Measurements from ENCODE around the gene TRAPPC10. TPM values are rescaled to one million over a fixed set of nuclear protein-coding genes. Genes with fewer than 3 reads are reported as not detected.
A peak's percentile ranks its signal among the peaks of the same experiment; 100 is the strongest.
"Not testable (repeated sequence)": the region's sequence is repeated elsewhere in the genome, so short reads cannot be mapped to it uniquely, and the experiment has no call there.

The TRAPPC10 gene
- total and polyA plus RNA-seq, 5 donors from 2014 or later: 13.5 to 132 (median 17.9) TPM

DNA sequence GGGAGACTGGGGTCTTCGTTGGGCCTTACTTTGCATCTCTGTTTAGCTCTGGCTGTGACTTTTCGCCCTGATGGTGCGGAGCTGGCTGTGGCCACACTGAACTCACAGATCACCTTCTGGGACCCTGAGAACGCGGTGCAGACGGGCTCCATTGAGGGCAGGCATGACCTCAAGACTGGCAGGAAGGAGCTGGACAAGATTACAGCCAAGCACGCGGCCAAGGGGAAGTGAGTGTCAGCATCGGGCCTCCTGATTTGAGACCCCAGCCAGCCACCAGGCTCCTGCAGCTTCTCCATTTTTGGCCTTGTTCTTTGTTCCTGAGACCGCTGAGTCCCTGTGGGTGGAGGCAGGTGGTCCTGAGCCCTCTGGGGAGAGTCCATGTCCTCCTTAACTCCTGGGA lies 110.0 kb downstream of the TRAPPC10 start:
- H3K27me3 Mint-ChIP-seq; H3K27me3 ChIP-seq (ENCODE audit: control insufficient read depth, insufficient read depth, low read length); H3K4me1 Mint-ChIP-seq; H3K4me1 ChIP-seq (ENCODE audit: control insufficient read depth, insufficient read depth, low read length, poor library complexity, severe bottlenecking); H3K27ac Mint-ChIP-seq; H3K36me3 Mint-ChIP-seq; H3K4me3 Mint-ChIP-seq; H3K9me3 ChIP-seq (ENCODE audit: control insufficient read depth in 2 of 2, low read length in 2 of 2); H3K4me3 ChIP-seq (ENCODE audit: low read depth, low read length); DNase-seq; H3K36me3 ChIP-seq (ENCODE audit: control insufficient read depth, insufficient read depth, low read length); ATAC-seq (ENCODE audit: low read depth in 2 of 2); H3K27ac ChIP-seq (ENCODE audit: insufficient read depth, low read length, poor library complexity, severe bottlenecking); H3K9me3 Mint-ChIP-seq: not testable (repeated sequence)

DNA sequence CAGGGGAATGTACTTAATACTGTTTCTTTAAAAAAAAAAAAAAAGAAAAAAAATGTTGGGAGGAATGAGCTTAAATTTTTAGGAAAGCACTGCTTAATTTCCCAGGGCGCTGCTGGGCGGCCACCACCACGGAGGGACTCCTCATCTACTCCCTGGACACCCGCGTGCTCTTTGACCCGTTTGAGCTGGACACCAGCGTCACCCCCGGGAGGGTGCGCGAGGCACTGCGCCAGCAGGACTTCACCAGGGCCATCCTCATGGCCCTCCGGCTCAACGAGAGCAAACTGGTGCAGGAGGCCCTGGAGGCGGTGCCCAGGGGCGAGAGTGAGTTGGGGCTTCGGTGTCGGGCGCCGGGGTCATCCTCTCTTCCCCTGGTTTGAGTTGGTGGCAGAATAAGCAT lies 115.7 kb downstream of the TRAPPC10 start:
- not testable (repeated sequence) for H3K36me3 Mint-ChIP-seq; ATAC-seq (ENCODE audit: low read depth in 2 of 2); H3K36me3 ChIP-seq (ENCODE audit: control insufficient read depth, insufficient read depth, low read length); H3K9me3 ChIP-seq (ENCODE audit: control insufficient read depth in 2 of 2, low read length in 2 of 2); H3K4me3 ChIP-seq (ENCODE audit: low read depth, low read length); H3K27me3 ChIP-seq (ENCODE audit: control insufficient read depth, insufficient read depth, low read length); H3K4me3 Mint-ChIP-seq; H3K9me3 Mint-ChIP-seq; DNase-seq; H3K27ac Mint-ChIP-seq; H3K27me3 Mint-ChIP-seq; H3K4me1 ChIP-seq (ENCODE audit: control insufficient read depth, insufficient read depth, low read length, poor library complexity, severe bottlenecking); H3K4me1 Mint-ChIP-seq; H3K27ac ChIP-seq (ENCODE audit: insufficient read depth, low read length, poor library complexity, severe bottlenecking)

DNA sequence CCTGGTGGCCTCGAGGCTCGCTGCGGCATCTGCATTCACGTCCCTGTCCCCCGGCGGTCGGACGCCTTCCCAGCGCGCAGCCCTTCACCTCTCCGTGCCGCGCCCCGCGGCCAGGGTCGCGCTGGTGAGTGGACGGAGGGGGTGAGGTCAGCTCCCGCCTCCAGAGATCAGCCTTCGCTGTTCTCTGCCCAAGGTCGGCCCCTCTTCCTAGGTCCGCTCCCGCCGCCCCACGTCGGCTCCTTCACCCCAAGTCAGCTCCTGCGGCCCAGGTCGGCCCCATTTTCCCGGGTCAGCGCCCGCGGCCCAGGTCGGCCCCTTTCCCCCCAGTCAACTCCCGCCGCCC lies 121.6 kb downstream of the TRAPPC10 start:
- not testable (repeated sequence) for H3K27ac Mint-ChIP-seq; H3K27me3 ChIP-seq (ENCODE audit: control insufficient read depth, insufficient read depth, low read length); H3K4me1 Mint-ChIP-seq; H3K4me3 ChIP-seq (ENCODE audit: low read depth, low read length); H3K27ac ChIP-seq (ENCODE audit: insufficient read depth, low read length, poor library complexity, severe bottlenecking); H3K36me3 ChIP-seq (ENCODE audit: control insufficient read depth, insufficient read depth, low read length); ATAC-seq (ENCODE audit: low read depth in 2 of 2); H3K9me3 ChIP-seq (ENCODE audit: control insufficient read depth in 2 of 2, low read length in 2 of 2); H3K9me3 Mint-ChIP-seq; DNase-seq; H3K4me1 ChIP-seq (ENCODE audit: control insufficient read depth, insufficient read depth, low read length, poor library complexity, severe bottlenecking); H3K27me3 Mint-ChIP-seq; H3K36me3 Mint-ChIP-seq
- H3K4me3 Mint-ChIP-seq: peak overlapping the region in 1 of 4 donors; percentile 71

DNA sequence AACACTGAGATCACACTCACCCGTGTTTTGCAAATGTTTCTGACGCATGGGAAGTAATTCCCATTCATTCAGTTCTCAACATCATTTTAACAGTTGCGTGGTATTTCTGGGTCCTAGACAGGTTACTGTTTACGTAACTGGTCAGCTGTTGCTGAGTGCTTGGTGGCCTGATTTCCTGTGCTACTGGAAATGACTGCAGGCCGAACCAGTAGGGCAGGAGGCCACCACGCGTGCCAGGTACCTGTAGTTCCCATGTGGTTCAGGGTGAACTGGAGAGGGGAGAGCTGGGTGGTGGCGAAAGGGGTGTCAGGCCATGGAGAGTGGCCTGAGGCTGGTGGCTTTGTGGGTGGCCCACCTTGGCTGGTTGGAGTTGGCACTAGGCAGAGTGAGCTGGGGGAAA lies 122.6 kb downstream of the TRAPPC10 start:
- DNase-seq; H3K27me3 Mint-ChIP-seq; H3K36me3 Mint-ChIP-seq; H3K36me3 ChIP-seq (ENCODE audit: control insufficient read depth, insufficient read depth, low read length); H3K4me3 ChIP-seq (ENCODE audit: low read depth, low read length); H3K27ac Mint-ChIP-seq; H3K4me3 Mint-ChIP-seq; H3K4me1 Mint-ChIP-seq; ATAC-seq (ENCODE audit: low read depth in 2 of 2); H3K9me3 ChIP-seq (ENCODE audit: control insufficient read depth in 2 of 2, low read length in 2 of 2); H3K27ac ChIP-seq (ENCODE audit: insufficient read depth, low read length, poor library complexity, severe bottlenecking); H3K9me3 Mint-ChIP-seq; H3K27me3 ChIP-seq (ENCODE audit: control insufficient read depth, insufficient read depth, low read length); H3K4me1 ChIP-seq (ENCODE audit: control insufficient read depth, insufficient read depth, low read length, poor library complexity, severe bottlenecking): not testable (repeated sequence)

DNA sequence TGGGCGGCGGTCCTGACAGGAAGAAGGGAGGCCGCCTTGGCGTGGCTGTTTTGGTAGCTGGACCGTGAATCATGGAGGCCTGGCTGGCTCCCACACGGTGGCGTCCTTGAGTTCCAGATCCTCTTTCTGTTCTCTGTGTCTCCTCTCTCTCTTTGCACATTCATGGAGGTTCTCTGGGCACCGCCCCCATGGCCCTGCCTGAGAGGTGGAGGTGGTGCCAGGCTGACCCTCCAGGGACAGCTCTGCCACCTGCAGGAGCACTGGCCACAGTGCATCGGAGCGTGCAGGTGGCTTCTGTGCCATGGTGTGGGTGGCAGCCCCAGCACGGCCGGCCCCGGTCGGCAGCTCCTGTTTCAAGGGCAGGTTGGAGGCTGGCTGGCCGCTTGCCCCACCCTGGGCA lies 125.9 kb downstream of the TRAPPC10 start:
- not testable (repeated sequence) for H3K4me1 Mint-ChIP-seq; H3K4me3 Mint-ChIP-seq; H3K27ac ChIP-seq (ENCODE audit: insufficient read depth, low read length, poor library complexity, severe bottlenecking); H3K4me1 ChIP-seq (ENCODE audit: control insufficient read depth, insufficient read depth, low read length, poor library complexity, severe bottlenecking); H3K4me3 ChIP-seq (ENCODE audit: low read depth, low read length); H3K27me3 Mint-ChIP-seq; DNase-seq; H3K9me3 Mint-ChIP-seq; H3K36me3 Mint-ChIP-seq; H3K27ac Mint-ChIP-seq; H3K36me3 ChIP-seq (ENCODE audit: control insufficient read depth, insufficient read depth, low read length); H3K9me3 ChIP-seq (ENCODE audit: control insufficient read depth in 2 of 2, low read length in 2 of 2); H3K27me3 ChIP-seq (ENCODE audit: control insufficient read depth, insufficient read depth, low read length)
- peak; percentile 65 to 70 for ATAC-seq (ENCODE audit: low read depth in 2 of 2)

DNA sequence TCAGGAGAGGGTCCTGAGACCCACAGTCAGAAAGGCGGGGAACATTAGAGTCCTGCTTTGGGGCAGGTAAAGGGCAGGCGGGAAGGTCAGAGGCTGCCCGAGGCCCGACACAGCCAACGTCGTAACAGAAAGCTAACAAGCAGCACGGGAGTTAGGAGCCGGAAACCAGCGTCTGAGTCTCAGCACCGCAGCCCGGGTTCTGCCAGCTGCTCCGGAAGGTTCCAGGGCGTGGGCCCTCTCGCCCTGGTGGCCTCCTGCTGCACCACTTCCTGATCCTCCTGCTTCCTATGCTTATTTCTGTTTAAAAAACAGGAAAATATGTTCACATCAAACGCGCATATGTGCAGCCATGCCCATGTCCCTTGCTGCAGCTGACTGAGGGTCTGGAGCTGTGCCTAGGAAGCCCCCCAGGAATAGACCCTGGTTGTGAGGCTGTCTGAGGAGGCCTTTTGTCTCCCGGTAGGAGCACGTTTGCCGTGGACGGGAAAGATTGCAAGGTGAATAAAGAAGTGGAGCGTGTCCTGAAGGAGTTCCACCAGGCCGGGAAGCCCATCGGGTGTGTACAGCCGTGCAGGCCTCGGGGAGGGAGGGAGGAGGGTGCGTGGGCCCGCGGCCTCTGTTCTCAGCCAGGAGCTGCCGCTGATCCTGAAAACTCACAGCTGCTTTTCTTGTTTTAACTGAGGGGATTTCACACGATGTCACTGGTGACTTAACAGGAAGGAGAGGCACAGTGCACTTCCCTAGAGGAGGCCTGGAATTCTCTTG lies 127.9 kb downstream of the TRAPPC10 start:
- H3K9me3 Mint-ChIP-seq; H3K27ac Mint-ChIP-seq; H3K4me3 Mint-ChIP-seq; H3K27me3 Mint-ChIP-seq; H3K36me3 ChIP-seq (ENCODE audit: control insufficient read depth, insufficient read depth, low read length); H3K9me3 ChIP-seq (ENCODE audit: control insufficient read depth in 2 of 2, low read length in 2 of 2); H3K4me1 ChIP-seq (ENCODE audit: control insufficient read depth, insufficient read depth, low read length, poor library complexity, severe bottlenecking); H3K4me3 ChIP-seq (ENCODE audit: low read depth, low read length); H3K36me3 Mint-ChIP-seq; H3K4me1 Mint-ChIP-seq; H3K27me3 ChIP-seq (ENCODE audit: control insufficient read depth, insufficient read depth, low read length): not testable (repeated sequence)
- DNase-seq: peak in 1 of 3 donors; percentile 3
- ATAC-seq (ENCODE audit: low read depth in 2 of 2): peak; percentile 30 to 47
- H3K27ac ChIP-seq (ENCODE audit: insufficient read depth, low read length, poor library complexity, severe bottlenecking): peak overlapping the region; percentile 23

DNA sequence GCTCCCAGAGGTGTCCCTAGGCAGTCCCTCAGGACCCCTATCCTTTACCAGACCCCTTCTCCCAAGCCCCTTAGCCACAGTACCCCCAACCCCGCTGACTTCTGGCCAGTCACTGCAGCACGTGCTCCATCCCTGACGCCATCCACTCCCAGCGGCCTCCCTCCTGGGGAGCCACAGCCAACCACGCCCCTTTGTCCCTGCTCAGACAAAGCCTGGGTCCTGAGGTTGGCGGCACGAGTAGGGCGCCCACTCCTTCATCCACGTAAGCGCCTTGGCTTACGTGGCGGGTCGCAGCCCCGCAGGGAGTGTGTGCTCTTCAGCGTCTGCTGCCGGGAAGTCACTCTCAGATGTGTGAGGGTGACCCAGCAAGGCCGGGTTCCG lies 128.4 kb downstream of the TRAPPC10 start:
- H3K9me3 Mint-ChIP-seq; H3K36me3 Mint-ChIP-seq; H3K4me1 ChIP-seq (ENCODE audit: control insufficient read depth, insufficient read depth, low read length, poor library complexity, severe bottlenecking); H3K4me3 ChIP-seq (ENCODE audit: low read depth, low read length); H3K27ac ChIP-seq (ENCODE audit: insufficient read depth, low read length, poor library complexity, severe bottlenecking); H3K36me3 ChIP-seq (ENCODE audit: control insufficient read depth, insufficient read depth, low read length); H3K27me3 Mint-ChIP-seq; DNase-seq; H3K4me1 Mint-ChIP-seq; ATAC-seq (ENCODE audit: low read depth in 2 of 2); H3K27ac Mint-ChIP-seq; H3K4me3 Mint-ChIP-seq; H3K27me3 ChIP-seq (ENCODE audit: control insufficient read depth, insufficient read depth, low read length); H3K9me3 ChIP-seq (ENCODE audit: control insufficient read depth in 2 of 2, low read length in 2 of 2): not testable (repeated sequence)

DNA sequence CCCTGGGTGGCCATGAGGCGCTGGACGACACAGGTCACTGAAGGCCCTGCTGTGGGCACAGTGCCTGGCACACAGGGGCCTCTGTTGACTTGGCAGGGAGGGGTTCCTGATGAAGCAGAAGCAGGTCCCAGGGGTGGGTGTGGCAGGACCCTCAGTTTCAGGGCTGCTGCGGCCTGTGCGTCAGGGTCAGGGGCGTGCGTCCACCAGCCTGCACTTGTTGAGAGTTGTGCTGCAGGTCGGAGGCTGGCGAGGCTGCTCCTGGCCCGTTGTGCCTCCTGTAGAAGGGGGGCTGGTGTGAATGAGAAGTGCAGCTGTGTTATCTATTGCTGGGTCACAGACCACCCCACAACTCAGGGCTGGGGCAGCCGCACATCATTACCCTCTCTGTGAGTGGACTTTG lies 130.4 kb downstream of the TRAPPC10 start:
- H3K36me3 Mint-ChIP-seq; H3K9me3 ChIP-seq (ENCODE audit: control insufficient read depth in 2 of 2, low read length in 2 of 2); H3K4me1 Mint-ChIP-seq; H3K4me1 ChIP-seq (ENCODE audit: control insufficient read depth, insufficient read depth, low read length, poor library complexity, severe bottlenecking); H3K9me3 Mint-ChIP-seq; H3K36me3 ChIP-seq (ENCODE audit: control insufficient read depth, insufficient read depth, low read length); H3K4me3 ChIP-seq (ENCODE audit: low read depth, low read length); H3K27me3 Mint-ChIP-seq; H3K27ac Mint-ChIP-seq; H3K4me3 Mint-ChIP-seq; ATAC-seq (ENCODE audit: low read depth in 2 of 2); H3K27me3 ChIP-seq (ENCODE audit: control insufficient read depth, insufficient read depth, low read length); H3K27ac ChIP-seq (ENCODE audit: insufficient read depth, low read length, poor library complexity, severe bottlenecking); DNase-seq: not testable (repeated sequence)
